IMR-90 (cell line): ENCODE data around the gene CPSF4.
A peak's percentile ranks its signal among the peaks of the same experiment; 100 is the strongest.

Experiments
- BHLHE40 ChIP-seq: fragments of 150-350 bp; IDR thresholded peaks from 2 replicates; pipeline ENCODE4 v1.6.1; 2016; ENCODE audit warnings: mild to moderate bottlenecking, low read depth, low read length
- MAFK ChIP-seq: IDR thresholded peaks from 2 replicates; pipeline ENCODE4 v1.6.1; 2012; ENCODE audit warnings: low read depth, low read length, improper control_type of control experiment
- MAZ ChIP-seq: IDR thresholded peaks from 2 replicates; pipeline ENCODE4 v1.6.1; 2012; ENCODE audit warnings: low read depth, mild to moderate bottlenecking, low read length, improper control_type of control experiment, moderate library complexity, borderline replicate concordance
- POLR2A ChIP-seq: IDR thresholded peaks from 2 replicates; pipeline ENCODE4 v1.6.1; 2012; ENCODE audit warnings: mild to moderate bottlenecking, low read depth, low read length
- RAD21 ChIP-seq: IDR thresholded peaks from 2 replicates; pipeline ENCODE4 v1.6.1; 2012; ENCODE audit warnings: low read length, improper control_type of control experiment
- RFX5 ChIP-seq: IDR thresholded peaks from 2 replicates; pipeline ENCODE4 v1.8.0; 2012; ENCODE audit warnings: low read depth, mild to moderate bottlenecking, low read length, moderate library complexity
- SMC3 ChIP-seq: fragments of 150-350 bp; IDR thresholded peaks from 2 replicates; pipeline ENCODE4 v1.6.1; 2016; ENCODE audit warnings: low read depth, mild to moderate bottlenecking, antibody characterized with exemption, low read length, moderate library complexity
- TF ChIP-seq, protein P1 (sequence below): conservative IDR thresholded peaks from 2 replicates; pipeline ENCODE4 v1.5.1; 2012; ENCODE audit warnings: mild to moderate bottlenecking, low read depth, low read length, improper control_type of control experiment
- TF ChIP-seq, protein P2 (sequence below): fragments of 150-350 bp; IDR thresholded peaks from 2 replicates; pipeline ENCODE4 v1.6.1; 2016; ENCODE audit warnings: low read depth, mild to moderate bottlenecking, low read length, moderate library complexity, borderline replicate concordance

DNA sequence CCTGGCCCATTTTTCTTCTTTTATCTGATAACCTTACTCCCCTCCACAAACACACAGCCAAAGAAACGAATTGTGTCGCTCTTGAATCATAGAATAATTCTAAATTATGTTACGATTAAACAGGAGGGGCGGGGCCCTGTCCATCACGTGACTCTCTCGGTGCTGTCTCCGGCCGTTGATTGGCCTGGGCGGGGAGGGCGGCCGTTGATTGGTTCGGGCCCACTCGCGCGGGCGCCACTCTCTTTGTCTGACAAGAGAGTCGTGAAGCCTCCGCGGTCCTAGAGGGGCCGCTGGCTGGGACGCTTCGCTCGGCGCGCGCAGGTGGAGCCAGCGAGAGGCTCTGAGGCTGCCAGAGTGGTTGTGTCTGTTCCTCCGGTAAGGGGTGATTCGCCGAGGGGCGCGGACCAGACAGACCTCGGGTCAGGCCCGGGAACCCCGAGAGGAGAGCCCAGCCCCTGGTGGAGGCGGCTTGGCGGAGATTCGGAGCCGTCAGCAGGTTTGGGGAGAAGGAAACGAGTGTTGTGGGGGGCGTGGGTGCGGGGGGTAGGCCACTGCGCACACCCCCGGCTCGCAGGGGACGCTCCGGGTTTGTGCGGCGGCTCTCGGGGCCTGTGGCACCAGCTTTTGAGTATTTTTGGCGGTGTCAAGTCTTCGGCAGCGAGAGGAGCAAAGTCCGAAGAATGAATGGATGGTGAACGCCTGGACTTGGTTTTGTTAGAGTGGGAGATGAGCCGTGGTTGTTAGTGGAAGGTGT, 34.0 kb downstream of the CPSF4 start, which contains the start of gene ZNF789:
- TF ChIP-seq, protein P1, sequence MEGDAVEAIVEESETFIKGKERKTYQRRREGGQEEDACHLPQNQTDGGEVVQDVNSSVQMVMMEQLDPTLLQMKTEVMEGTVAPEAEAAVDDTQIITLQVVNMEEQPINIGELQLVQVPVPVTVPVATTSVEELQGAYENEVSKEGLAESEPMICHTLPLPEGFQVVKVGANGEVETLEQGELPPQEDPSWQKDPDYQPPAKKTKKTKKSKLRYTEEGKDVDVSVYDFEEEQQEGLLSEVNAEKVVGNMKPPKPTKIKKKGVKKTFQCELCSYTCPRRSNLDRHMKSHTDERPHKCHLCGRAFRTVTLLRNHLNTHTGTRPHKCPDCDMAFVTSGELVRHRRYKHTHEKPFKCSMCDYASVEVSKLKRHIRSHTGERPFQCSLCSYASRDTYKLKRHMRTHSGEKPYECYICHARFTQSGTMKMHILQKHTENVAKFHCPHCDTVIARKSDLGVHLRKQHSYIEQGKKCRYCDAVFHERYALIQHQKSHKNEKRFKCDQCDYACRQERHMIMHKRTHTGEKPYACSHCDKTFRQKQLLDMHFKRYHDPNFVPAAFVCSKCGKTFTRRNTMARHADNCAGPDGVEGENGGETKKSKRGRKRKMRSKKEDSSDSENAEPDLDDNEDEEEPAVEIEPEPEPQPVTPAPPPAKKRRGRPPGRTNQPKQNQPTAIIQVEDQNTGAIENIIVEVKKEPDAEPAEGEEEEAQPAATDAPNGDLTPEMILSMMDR = no peak; the same call in 1 of the 2 replicates
- no peak for TF ChIP-seq RAD21
- peak; percentile 63 for TF ChIP-seq POLR2A
- TF ChIP-seq MAFK = no peak
- TF ChIP-seq RFX5 = no peak
- TF ChIP-seq MAZ = no peak
- TF ChIP-seq, protein P2, sequence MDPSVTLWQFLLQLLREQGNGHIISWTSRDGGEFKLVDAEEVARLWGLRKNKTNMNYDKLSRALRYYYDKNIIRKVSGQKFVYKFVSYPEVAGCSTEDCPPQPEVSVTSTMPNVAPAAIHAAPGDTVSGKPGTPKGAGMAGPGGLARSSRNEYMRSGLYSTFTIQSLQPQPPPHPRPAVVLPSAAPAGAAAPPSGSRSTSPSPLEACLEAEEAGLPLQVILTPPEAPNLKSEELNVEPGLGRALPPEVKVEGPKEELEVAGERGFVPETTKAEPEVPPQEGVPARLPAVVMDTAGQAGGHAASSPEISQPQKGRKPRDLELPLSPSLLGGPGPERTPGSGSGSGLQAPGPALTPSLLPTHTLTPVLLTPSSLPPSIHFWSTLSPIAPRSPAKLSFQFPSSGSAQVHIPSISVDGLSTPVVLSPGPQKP = no peak
- TF ChIP-seq SMC3 = no peak
- TF ChIP-seq BHLHE40 = peak; percentile 50
